ENCODE results near the gene PRUNE2. TPM values are rescaled to one million over a fixed set of nuclear protein-coding genes. Genes with fewer than 3 reads are reported as not detected.

The PRUNE2 gene
- total and polyA plus RNA-seq, 11 donors, result 0.51 to 7.7 (median 1.4) TPM

DNA sequence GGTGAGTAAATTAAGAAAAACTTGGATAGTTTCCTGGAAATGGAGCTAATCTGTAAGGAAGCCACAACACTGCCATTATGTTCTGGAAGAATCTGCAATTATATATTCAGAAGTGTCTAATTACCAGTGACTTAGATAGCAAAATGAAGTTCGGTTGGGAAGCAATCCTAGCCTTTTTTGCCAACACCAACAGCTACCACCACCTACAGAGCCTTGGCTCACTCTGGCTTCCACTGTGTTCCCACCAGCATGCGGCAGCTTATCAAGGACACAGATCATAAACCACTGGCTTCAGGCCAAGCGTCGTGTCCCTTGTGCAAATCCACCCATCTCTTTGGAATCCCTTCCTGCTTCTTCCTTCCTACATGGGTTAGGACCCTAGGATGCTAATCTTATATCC lies 259.7 kb downstream of the PRUNE2 start:
- ATAC-seq (no peak), DNase-seq (no peak)
- peaks cover 0 to 41% (median 1%) of the 10 kb centered on the region in 12 donors for H3K4me1 ChIP-seq
- no peak overlapping the region for H3K27ac ChIP-seq
- no peaks in the 10 kb centered on the region for H3K27me3 ChIP-seq
- TF ChIP-seq POLR2A (IDR thresholded peaks at IDR 0.05), result no peak
- TF ChIP-seq, protein P1, sequence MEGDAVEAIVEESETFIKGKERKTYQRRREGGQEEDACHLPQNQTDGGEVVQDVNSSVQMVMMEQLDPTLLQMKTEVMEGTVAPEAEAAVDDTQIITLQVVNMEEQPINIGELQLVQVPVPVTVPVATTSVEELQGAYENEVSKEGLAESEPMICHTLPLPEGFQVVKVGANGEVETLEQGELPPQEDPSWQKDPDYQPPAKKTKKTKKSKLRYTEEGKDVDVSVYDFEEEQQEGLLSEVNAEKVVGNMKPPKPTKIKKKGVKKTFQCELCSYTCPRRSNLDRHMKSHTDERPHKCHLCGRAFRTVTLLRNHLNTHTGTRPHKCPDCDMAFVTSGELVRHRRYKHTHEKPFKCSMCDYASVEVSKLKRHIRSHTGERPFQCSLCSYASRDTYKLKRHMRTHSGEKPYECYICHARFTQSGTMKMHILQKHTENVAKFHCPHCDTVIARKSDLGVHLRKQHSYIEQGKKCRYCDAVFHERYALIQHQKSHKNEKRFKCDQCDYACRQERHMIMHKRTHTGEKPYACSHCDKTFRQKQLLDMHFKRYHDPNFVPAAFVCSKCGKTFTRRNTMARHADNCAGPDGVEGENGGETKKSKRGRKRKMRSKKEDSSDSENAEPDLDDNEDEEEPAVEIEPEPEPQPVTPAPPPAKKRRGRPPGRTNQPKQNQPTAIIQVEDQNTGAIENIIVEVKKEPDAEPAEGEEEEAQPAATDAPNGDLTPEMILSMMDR (IDR thresholded peaks at IDR 0.05), result no peak
- no peaks in the 10 kb centered on the region for H3K9me3 ChIP-seq
- no peak overlapping the region for H3K4me3 ChIP-seq
- intact Hi-C loops (cut with DNase I), result loop anchor here in 1 of 10 donors (5.0 kb wide), 1 partner anchor 189 kb away; the partner anchor contains the start of gene GCNT1
- H3K36me3 ChIP-seq, result peaks cover 0 to 5% (median 0%) of the 10 kb centered on the region in 9 donors
- 35 to 53% (median 36%) methylated on average over 4 of the region's 4 CpGs for WGBS, 4 donors

DNA sequence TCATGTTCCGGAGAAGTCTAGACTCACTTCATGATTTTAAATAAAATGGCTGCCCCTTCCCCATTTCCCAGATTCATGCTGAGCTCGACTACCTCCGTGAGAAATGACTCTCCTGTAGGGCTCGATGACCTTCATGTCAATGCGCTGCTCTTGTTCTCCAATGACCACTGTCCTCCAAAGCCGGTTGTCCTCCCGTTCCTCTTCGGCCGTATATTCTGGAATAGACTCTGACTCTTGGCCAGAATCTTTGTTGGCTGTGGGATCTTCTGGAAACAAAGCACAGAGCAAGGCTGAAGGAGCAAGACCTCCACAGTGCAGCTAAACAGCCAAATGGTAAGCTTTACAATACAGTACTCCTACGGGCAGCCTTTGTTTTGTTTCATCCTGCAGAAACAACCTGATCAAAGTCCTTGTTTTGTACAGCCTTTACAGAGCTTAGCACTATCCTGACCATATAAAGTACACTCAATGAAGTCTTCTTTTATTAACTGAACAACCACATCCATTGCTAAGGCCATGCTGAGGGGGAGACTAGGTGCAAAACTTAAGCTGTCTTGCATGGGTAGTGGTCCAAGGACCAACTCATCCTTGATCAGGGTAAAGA lies 261.2 kb downstream of the PRUNE2 start:
- Histone ChIP-seq H3K4me3 (no peak overlapping the region), H3K36me3 (peaks cover 0 to 5% (median 0%) of the 10 kb centered on the region in 9 donors), H3K9me3 (no peaks in the 10 kb centered on the region), H3K4me1 (peaks cover 0 to 29% (median 0%) of the 10 kb centered on the region in 12 donors), H3K27ac (no peak overlapping the region), H3K27me3 (no peaks in the 10 kb centered on the region)
- ATAC-seq (no peak), DNase-seq (no peak)
- TF ChIP-seq, protein P1 (IDR thresholded peaks at IDR 0.05), result no peak
- no peak for TF ChIP-seq POLR2A (IDR thresholded peaks at IDR 0.05)
- intact Hi-C loops (cut with DNase I), result loop anchor here in 1 of 10 donors (5.0 kb wide), 1 partner anchor 187 kb away; the partner anchor contains the start of gene GCNT1
- 93 to 96% (median 94%) methylated on average over 10 of the region's 10 CpGs for WGBS, 4 donors

GRCh38 chr9:76644171-76644570 lies 261.7 kb downstream of the PRUNE2 start:
- DNase-seq (no peak), ATAC-seq (no peak)
- TF ChIP-seq POLR2A (IDR thresholded peaks at IDR 0.05), result no peak
- TF ChIP-seq, protein P1 (IDR thresholded peaks at IDR 0.05), result no peak
- Histone ChIP-seq H3K9me3 (no peaks in the 10 kb centered on the region), H3K27me3 (no peaks in the 10 kb centered on the region), H3K4me1 (peaks cover 0 to 29% (median 0%) of the 10 kb centered on the region in 12 donors), H3K36me3 (peaks cover 0 to 5% (median 0%) of the 10 kb centered on the region in 9 donors), H3K4me3 (no peak overlapping the region), H3K27ac (peak overlapping the region in 1 of 12 donors; percentile 84)
- WGBS, 4 donors, result 93 to 95% (median 93%) methylated on average over 4 of the region's 4 CpGs
- intact Hi-C loops (cut with DNase I), result no loop called here

- intact Hi-C loops (cut with DNase I), result no loop called here
- DNase-seq, result no peak
- no peaks in the 10 kb centered on the region for H3K9me3 ChIP-seq
- no peak for TF ChIP-seq POLR2A (IDR thresholded peaks at IDR 0.05)
- TF ChIP-seq, protein P1 (IDR thresholded peaks at IDR 0.05), result no peak
- peaks cover 0 to 29% (median 0%) of the 10 kb centered on the region in 12 donors for H3K4me1 ChIP-seq
- WGBS, 4 donors, result 67 to 68% (median 67%) methylated on average over 6 of the region's 6 CpGs
- ATAC-seq, result peak in 2 of 4 donors; percentile 42 to 54
- H3K27me3 ChIP-seq, result no peaks in the 10 kb centered on the region
- peak overlapping the region in 2 of 12 donors; percentile 36 to 84 for H3K27ac ChIP-seq
- H3K4me3 ChIP-seq, result no peak overlapping the region
- peaks cover 0 to 7% (median 0%) of the 10 kb centered on the region in 9 donors for H3K36me3 ChIP-seq
Observed at GRCh38 chr9:76643399-76644117, 262.4 kb downstream of the PRUNE2 start.

Data from heart left ventricle (tissue), 16 donors.